Measurements from ENCODE around the gene JAGN1.

GRCh38 chr3:9914559-9915253 is 24.3 kb downstream of the JAGN1 start:
- TF ChIP-seq POLR2A (IDR thresholded peaks at IDR 0.05; ENCODE audit: low read length) = no peak
- TF ChIP-seq GATA1 (IDR thresholded peaks at IDR 0.05; ENCODE audit: low read depth, low read length) = no peak
